Activated CD8-positive, alpha-beta memory T cell treated with anti-CD3 and anti-CD28 coated beads, Interleukin-2, amount 50 U/mL, for 4 hours (primary cell): ENCODE results near the gene RDH13.

Experiments used
- DNase-seq: peaks from one replicate; pipeline ENCODE4 v3.0.0-alpha.2; 2020

The RDH13 gene

GRCh38 chr19:55091126-55091910, 28.4 kb upstream of the RDH13 start:
- DNase-seq, result no peak

GRCh38 chr19:55090564-55090963, 27.6 kb upstream of the RDH13 start:
- DNase-seq, result no peak

DNA sequence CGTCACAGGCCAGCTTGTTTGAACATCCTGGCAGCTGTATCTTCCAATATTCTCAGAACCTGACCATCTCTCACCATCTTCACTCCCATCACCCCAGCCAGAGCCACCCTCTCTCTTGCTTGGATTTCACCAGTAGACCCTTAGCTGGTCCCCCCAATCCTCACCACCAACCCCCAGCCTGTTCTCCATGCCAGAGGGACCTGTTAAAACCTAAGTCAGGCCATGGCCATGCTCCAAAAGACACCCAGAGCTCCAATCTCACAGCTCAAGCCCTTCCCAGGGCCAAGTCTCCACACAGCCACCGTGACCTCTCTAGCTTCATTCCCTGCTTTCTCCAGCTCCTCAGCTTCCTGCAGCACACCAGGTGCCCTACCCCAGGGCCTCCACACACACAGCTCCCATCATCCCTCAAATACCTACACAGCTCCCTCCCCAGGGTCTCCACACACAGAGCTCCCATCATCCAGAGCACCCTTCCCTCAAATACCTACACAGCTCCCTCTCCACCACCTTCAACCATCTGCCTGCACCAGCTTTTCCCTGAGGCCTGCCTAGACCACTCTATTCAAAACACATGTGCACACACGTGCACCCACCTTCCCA, 26.5 kb upstream of the RDH13 start:
- no peak for DNase-seq

- peak; percentile 81 for DNase-seq
Observed at GRCh38 chr19:55088543-55089341, 25.8 kb upstream of the RDH13 start.

GRCh38 chr19:55088021-55088451, 25.1 kb upstream of the RDH13 start:
- DNase-seq, result no peak

GRCh38 chr19:55087542-55087901, 24.6 kb upstream of the RDH13 start:
- DNase-seq, result no peak

DNA sequence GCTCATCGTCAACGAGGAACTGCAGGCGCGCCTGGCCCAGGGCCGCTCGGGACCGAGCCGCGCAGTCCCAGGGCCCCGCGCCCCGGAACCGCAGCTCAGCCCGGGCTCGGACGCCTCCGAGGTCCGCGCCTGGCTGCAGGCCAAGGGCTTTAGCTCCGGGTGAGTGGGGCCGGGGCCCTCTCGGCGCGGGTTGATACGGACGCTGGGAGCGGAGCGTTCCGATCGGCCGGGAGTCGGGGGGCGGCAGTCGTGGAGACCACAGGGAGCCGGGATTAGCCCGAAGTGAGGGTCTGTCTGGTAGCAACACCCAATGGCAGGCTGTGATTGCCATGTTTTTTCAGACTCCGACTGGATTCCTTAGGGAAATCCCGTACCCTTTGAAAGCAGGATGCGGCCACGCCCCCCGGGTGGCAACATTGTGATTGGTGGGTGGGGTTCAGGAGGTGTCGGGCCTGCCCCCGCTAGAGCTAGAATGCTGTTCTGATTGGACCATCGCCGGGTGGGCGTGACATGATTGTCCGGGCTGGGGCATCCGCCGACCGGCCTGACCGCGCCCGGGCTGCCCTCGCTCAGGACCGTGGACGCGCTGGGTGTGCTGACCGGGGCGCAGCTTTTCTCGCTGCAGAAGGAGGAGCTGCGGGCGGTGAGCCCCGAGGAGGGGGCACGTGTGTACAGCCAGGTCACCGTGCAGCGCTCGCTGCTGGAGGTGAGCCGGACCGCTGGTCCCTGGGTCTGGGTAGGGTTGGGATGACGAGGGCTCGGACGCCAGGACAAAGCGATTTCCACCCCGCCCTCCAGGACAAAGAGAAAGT, 24.0 kb upstream of the RDH13 start:
- no peak for DNase-seq

GRCh38 chr19:55085923-55086715, 23.2 kb upstream of the RDH13 start:
- DNase-seq, result no peak

DNA sequence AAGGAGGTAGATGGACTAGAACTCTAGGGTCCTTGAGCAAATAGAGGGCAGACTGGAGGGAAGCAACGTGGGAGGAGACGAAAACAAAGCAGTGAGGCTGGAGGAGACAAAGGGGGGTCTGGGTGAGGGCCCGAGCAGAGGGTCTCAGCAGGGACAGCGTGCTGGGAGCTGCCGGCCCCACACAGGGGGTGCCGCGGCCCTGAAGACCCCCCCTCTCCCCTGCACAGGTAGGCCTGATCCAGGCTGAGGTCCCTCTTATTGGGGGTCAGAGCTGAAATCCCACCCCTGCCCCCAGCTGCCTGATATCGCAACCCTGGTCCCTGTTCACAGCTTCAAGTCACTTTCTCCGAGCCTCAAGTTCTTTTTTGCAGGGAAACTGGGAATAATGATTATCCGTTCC, 21.5 kb upstream of the RDH13 start:
- no peak for DNase-seq

DNA sequence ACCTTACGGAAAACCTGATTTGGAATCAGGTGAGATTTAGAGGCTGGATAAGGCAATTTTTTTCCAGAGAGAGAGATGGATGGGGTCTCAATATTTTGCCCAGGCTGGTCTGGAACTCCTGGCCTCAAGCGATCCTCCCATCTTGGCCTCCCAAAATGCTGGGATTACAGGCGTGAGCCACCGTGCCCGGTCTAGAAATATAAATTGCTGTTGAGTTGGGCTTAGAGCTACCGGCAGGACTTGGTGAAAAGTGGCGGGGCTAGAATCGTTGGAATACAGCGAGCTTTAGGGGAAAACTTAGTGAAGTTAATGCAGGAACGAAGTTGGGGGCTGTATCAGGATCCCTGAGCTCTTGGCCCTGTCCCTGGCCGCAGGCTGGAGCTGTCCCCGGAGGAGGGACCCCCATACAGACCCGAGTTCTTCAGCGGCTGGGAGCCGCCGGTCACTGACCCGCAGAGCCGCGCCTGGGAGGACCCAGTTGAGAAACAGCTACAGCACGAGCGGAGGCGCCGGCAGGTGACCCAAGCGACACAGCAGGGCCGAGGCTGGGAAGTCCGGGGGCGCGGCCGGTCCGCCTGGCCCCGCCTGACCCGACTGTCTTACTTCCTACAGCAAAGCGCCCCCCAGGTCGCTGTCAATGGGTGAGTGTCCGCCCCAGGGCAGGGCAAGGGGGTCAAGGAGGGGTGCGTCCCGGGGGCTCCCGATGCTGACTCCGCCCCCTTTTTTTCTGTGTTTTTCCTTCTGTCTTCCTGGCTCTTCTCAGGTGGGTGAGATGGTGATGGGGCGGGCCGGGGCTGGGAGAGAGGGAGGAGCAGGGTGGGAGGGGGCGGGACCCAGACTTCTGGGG, 20.3 kb upstream of the RDH13 start:
- DNase-seq, result no peak

- DNase-seq, result peak; percentile 43
Observed at GRCh38 chr19:55082020-55082851, 19.3 kb upstream of the RDH13 start.

DNA sequence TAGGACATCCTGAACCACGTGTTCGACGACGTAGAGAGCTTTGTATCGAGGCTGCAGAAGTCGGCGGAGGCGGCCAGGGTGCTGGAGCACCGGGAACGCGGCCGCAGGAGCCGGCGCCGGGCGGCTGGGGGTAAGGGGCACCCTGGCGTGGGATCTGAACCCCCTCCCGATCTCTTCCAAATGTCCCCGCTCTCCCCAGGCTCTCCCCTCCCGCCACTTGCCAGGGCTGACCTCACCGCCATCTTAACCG, 18.7 kb upstream of the RDH13 start:
- DNase-seq, result no peak

DNA sequence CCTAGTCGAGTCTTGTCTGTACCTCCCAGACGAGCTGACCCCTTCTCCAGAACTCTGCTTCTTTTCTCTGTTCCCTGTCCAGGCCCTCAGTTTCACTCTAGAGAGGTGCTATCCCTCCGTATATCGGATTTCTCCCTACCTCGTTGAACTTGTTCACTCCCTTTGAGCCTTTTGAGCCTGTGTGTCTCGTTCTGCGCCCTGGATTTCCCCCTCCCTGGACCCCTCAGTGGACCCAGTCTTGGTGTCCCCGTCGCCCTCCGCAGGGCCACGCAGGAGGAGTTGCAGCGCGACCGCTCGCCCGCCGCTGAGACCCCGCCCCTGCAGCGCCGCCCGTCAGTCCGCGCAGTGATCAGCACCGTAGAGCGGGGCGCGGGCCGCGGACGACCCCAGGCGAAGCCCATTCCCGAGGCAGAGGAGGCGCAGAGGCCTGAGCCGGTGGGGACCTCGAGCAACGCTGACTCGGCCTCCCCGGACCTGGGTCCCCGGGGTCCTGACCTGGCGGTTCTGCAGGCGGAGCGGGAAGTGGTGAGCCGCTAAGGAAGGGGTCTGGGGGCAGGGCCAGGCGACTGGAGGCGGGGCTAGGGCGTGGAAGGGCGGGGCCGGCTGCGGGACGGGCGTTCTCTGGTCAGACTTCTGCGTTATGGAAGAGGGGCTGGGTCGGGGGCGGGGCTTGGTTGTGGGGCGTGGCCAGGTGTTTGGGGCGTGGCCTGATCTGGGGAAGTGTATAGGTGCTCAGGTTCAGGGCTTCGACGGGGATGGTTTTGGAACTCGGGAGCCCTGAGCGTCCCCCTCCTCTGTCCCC, 18.2 kb upstream of the RDH13 start:
- peak; percentile 83 for DNase-seq

DNA sequence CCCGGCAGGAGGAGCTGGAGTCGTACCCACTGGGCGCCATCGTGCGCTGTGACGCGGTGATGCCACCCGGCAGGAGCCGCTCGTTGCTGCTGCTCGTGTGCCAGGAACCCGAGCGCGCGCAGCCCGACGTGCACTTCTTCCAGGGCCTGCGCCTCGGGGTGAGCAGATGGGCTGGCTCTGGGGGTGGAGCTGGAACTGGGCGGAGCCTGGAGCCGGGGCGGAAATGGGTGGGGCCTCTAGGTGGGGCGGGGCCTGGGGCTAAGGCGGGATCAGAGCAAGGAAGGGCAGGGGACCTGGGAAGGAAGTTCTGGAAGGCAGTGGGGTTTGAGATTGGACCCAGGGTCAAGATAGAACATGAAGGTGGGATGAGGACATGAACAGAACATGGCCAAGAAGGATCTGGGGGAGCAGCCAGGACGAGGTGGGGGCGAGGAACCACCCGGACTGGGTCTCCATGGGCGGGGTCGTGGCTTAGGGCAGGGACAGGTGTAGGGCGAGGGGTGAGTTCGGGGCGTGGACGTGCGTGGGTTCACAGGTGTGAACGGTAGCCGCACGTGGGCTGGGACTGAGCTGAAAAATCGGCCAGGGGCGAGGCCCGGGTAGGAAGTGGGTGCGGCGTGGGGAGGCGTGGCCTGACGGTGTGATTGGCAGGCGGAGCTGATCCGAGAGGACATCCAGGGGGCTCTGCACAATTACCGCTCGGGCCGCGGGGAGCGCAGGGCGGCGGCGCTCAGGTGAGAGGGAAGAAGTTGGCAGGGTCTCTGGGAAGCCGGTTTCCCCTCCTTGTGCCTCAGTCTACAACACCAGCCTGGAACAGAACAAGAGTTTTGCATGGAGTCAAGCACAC, 17.4 kb upstream of the RDH13 start:
- DNase-seq, result peak; percentile 46

- no peak for DNase-seq
Observed at GRCh38 chr19:55079400-55080038, 16.6 kb upstream of the RDH13 start.

GRCh38 chr19:55078996-55079395, 16.0 kb upstream of the RDH13 start:
- DNase-seq, result no peak

GRCh38 chr19:55077106-55077505, 14.2 kb upstream of the RDH13 start:
- no peak for DNase-seq

GRCh38 chr19:55076321-55076720, 13.4 kb upstream of the RDH13 start:
- no peak for DNase-seq
